Amniotic stem cell (primary cell): ENCODE data around the gene DLGAP4.

Experiments used
- DNase-seq: peaks from one replicate; lab custom pipeline; 2025; lab: John Stamatoyannopoulos, UW

The DLGAP4 gene

GRCh38 chr20:36305602-36306551 lies at the start of gene DLGAP4:
TSS of gene DLGAP4 (plus strand) at chr20:36306339. CDS start at chr20:36431718, 125,379 bp downstream.
- no peak for DNase-seq

DNA sequence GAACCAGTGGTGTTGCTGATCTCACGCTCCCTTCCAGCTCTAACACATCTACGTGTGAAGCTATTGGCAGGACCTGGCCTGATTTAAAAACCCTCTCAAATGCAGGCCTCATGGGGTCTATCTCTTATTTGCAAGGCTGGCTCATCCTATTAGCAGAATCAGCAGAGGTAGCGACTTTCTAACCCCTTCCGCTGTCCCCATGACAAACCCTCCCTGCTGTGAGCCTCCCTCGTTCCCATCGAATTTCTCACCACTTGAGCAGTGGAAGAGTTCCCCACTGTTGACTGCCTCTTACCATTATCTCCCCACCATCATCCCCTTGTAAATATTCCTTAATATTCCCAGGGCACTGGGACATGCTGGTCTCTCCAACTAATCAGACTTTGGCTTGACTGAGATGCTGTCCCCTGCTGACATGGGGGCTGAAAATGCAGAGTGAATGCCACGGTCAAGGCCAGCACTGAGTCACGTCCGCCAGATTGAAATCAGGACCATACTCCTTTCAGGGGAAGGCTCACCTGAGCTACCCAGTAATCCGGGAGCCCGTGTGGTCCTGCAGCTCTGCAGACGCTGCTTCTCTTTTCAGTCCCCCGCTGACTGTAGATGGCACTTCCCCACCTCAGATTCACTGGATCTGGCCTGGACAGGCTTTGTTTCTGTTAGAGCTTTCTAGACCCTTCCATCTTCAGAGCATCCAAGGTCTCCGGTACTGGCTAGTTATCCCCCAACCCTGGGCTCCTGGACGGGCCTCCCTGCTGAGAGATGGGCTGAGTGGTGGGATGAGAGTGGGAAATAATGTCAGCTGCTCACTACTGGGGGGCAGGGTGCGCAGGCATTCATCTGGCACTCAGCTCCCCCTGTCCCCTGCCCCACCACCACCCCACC lies 46.7 kb upstream of the DLGAP4 start:
- no peak for DNase-seq

GRCh38 chr20:36260316-36260715 lies 45.8 kb upstream of the DLGAP4 start:
- DNase-seq, result no peak

DNA sequence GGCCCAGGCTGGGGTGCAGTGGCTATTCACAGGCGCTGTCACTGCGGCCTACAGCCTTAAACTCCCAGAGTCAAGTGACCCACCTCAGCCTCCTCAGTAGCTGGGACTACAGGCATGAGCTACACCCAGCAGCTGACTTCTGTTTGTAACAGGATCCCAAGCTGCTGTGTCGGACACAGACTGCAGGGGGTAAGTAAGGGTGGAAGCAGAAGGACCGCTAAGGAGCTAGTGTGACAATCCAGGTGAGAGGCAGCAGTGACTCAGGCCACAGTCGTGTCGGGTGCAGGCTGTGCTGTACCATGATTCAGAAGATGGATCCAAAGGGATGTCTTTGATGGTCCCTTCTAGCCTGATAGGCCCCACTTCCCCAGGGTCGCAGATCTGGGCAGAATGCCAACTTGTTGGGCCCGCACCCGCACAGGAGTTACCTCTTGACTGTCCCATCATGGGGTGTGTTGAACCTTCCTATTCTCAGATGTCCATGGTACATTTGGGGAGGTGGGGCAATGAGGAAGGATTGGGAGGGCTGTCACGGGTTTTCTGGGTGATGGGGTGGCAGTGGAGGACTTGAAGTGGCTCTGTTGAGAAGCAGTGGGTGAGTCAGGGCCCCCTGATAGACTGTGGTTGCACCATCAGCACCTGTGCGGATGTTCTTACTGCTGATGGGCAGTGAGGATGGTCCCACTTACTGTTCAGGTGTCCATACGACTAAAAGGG lies 44.6 kb upstream of the DLGAP4 start:
- DNase-seq, result no peak

DNA sequence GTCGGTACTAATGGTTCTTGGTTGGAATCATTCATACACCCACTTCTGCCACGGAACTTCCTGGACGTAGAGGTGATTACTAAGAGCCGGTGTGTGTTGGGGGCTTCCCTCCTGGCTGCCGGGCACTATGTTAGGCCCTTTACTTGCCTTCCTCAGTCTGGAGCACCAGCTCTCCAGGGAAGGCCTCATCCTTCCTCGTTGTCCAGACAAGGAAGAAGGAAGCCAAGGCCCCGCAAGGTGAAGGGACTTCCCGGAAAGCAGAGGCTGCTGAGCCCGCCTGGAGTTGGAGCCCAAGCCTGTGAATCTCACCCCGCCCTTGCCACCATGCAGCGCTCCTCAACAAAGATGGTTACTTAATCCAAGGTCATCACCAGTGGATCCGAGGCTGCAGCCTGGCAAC lies 43.7 kb upstream of the DLGAP4 start:
- DNase-seq, result no peak

- DNase-seq, result no peak
These were observed 41.5 kb upstream of the DLGAP4 start for GRCh38 chr20:36264426-36265246.

DNA sequence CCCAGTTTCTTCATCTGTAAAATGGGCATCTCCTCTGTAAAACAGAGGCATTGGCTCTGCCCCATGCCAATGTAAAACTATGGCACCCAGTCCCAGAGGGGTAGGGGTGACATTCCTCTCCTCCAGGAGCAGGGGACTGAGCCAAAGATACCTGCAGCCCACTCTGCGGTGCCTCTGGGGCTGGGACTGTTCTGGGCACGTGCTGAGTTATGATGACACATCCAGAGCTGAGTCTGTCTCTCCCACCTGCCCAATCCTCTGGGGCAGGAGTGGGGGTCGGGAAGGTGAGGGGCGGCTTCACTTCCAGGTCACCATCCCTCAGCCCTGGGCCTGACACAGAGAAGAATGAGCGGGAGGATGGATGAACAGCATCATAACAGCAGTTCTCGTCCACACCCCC lies 40.0 kb upstream of the DLGAP4 start:
- no peak for DNase-seq

DNA sequence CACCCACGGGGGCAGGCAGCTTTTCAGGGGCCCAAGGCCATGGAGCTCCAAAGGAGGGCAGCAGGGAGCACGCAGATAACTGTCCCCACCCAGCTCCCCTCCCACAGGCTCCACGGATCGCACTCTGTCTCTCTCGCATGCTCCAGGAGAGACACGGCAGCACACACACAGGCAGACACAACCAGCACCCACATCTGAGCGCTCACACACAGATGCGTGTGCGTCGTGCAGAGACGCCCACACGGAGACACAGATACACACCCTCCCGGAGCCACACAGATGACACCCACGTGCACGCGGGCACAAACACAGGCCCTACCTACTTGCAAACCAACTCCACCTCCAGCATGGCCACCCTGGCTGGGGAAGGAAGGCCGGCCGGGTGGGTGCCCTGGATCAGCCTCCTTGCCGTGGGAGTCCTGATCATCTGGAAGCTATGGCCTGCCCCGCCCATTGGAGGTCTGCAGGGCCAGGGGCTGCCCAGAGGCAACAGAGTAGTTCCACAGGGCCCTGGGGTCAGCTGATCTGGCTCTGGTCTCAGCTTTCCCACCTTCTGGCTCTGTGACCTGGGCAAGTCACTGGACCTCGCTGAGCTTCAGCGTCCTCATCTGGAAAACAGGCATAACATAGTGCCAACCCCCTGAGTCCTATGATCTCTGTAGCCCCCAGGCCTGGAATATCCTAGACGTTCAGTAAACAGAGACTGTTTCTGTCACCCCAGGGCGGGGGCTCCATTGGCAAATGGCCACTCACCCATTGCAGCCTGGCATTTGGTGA lies 38.3 kb upstream of the DLGAP4 start:
- DNase-seq, result no peak

DNA sequence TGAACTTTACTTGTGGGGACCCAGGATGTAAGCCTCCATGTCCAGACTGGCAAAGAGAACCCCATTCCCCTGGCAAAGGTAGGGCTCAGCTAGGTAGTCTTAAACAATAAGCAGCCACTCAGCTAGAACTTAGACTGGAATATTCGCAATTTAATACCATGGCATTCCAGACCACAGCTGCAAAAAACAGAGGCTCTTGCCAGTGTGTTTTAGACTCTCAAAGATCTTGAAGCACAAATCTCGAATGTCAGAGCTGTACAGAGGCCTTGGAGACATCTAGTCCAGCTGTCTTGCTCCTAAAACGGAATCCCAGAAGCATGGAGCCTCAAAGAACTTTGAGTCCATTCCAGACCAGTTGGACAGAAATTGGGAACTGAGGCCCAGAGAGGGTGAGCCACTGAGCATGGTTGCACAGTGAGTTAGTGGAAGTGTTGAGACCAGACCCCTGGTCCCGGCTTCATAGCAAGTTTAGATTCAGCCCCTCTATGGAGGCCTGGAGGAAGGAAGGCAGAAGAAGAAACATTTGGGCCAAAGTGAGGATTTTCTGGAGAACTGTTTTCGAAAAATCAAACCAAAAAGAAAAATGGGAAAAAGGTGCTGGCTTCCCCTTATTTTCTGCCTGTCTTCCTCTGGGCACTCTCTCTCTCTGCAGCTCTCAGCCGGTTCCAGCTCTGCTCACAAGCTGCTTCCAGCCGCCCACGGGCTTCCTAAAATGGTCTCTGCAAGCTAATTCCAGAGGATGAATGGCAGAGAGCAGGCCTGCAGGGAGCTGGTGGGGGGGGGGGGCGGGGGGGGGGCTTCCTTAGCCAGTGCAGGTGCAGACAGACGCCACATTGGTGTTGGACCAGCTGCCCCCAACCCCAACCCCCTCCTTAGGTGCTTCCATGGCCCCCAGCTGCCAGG lies 37.4 kb upstream of the DLGAP4 start:
- DNase-seq, result no peak

DNA sequence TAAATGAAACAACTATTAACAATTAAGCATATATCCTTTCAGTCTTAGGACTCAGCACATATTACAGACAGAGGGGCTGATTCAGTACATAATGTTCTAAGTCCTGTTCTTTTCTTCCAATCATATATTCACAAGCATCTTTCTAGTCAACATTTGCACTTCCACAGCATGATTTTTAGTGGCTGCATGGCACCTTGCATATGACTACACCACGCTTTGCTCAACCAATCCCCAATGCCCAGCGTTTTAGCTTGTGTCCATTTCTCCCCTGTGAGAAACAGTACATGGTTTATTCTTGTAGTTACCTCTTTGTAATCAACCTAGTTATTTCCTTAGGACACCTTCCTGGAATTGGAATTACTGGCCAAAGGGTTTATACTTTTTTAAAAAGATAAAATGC lies 36.6 kb upstream of the DLGAP4 start:
- no peak for DNase-seq

GRCh38 chr20:36270744-36271638 lies 35.1 kb upstream of the DLGAP4 start:
- DNase-seq, result no peak

DNA sequence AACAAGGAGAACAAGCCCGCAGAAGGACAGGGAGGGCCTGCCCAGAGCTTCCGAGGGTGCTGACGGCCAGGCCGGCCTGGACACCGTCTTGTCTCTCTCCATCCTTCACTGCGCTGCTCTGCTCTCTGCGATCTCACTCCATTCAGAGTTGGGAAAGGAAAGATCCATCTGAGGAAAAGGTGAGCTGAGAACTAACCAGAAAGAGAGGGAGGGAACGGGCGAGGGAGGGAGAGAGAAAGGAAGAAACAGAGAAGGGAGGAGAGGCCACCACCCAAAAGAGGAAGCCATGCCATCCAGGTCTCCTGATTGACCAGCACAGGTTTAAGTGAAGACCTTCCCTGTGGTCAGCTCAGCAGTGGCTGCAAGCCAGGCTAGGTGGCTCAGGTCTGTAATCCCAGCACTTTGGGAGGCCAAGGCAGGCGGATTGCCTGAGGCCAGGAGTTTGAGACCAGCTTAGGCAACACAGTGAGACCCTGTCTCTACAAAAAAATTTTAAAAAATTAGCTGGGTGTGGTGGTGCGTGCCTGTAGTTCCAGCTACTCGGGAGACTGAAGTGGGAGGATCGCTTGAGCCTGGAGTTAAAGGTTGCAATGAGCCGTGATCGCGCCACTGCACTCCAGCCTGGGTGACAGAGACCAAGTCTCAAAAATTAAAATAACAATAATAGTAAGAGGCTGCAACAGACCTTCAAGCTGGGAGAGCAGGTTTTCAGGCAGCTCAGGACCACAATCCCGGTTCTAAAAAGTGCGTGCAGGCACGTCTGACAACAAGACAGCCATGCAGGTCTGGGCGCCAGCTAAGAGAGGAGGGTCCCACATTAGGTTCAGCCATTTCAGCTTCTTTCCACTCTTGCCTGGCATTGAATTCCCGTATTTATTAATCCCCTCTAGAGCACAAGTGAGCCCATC lies 34.2 kb upstream of the DLGAP4 start:
- no peak for DNase-seq

DNA sequence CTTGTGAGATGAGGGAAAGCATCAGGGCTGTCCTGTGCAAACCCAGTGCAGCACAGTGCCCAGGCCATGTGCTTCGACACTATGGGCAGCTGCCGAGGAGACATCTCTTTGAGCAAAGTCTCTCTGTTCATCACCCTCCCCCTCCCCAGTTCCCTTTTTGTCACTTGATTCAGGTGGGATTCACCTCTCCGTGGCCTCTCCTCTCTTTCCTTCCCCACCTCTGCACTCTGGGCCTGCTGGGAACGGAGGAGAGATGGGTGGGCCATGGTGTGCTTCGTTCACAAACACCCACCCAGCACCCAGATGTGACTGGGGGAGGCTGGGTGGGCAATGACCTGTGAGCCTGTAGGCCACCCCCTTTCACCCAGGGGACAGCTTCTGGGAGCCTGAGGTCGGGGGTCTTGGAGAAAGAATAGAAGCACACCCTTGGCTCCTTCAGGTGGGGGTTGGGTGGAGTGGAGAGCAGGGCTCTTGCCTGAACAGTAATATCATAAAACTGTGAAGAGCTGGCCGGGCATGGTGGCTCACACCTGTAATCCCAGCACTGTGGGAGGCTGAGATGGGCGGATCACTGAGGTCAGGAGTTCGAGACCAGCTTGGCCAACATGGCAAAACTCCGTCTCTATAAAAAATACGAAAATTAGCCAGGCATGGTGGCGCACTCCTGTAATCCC lies 33.5 kb upstream of the DLGAP4 start:
- DNase-seq, result no peak

GRCh38 chr20:36273414-36274180 lies 32.5 kb upstream of the DLGAP4 start:
- DNase-seq, result no peak

DNA sequence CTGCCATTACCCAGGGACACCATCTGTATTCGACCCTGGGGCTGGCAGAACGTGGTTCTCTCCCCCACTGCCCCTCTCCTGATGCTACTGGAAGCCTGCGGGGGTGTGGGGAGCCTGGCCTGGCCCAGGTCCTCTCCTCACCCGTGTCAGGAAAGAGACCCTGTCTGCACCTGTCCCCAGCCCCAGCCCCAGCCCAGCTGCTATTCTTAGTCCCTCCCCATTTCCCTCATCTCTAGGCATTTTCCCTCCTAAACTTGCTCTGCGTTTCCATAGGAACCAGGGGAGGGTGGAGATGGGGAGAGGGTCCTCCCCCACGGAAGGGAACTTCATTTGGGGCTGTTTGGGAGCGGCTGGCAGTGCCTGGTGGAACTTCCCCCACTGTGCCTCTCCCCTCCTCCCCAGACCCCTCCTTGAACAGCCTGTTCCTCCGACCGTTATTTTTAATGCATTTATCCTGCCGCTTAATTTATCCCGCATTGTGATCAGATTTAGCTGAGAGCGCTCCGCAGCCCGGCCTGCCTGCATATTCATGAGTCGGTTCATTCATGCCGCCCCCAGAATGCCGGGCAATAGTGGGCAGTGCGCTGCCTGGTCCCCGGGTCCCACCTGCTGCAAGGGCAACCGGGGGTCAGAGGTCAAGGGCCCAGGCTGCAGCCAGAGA lies 31.8 kb upstream of the DLGAP4 start:
- DNase-seq, result no peak
